Neural progenitor cell (in vitro differentiated cells): ENCODE data around the gene KIAA0825. TPM values are rescaled to one million over a fixed set of nuclear protein-coding genes. Genes with fewer than 3 reads are reported as not detected.

Source experiments
- DNase-seq: peaks from one replicate; pipeline ENCODE4 v3.0.0-alpha.2; 2016; ENCODE audit warnings: low spot score
- H2AFZ ChIP-seq: fragments of 200-600 bp; sonication (generic); replicated peaks from 2 replicates; pipeline ENCODE4 v1.6.1; 2016; ENCODE audit warnings: antibody characterized with exemption
- H3F3A ChIP-seq: fragments of 200-600 bp; sonication (generic); 2 replicates; pipeline ENCODE4 v1.6.1; 2016; ENCODE audit warnings: antibody characterized with exemption, low read depth
- H3K27ac ChIP-seq: fragments of 200-600 bp; sonication (generic); 2 replicates; pipeline ENCODE4 v1.5.1; 2016; ENCODE audit warnings: mild to moderate bottlenecking
- H3K27me3 ChIP-seq: fragments of 200-600 bp; sonication (generic); 2 replicates; pipeline ENCODE4 v1.6.1; 2016; ENCODE audit warnings: mild to moderate bottlenecking, moderate library complexity
- H3K36me3 ChIP-seq: fragments of 200-600 bp; sonication (generic); 2 replicates; pipeline ENCODE4 v1.5.1; 2016
- H3K4me1 ChIP-seq: fragments of 200-600 bp; sonication (generic); 2 replicates; pipeline ENCODE4 v1.6.1; 2016; ENCODE audit warnings: mixed run types
- H3K4me2 ChIP-seq: fragments of 200-600 bp; sonication (generic); 2 replicates; pipeline ENCODE4 v1.6.1; 2016
- H3K4me3 ChIP-seq: fragments of 200-600 bp; sonication (generic); 2 replicates; pipeline ENCODE4 v1.5.1; 2016
- H3K79me2 ChIP-seq: fragments of 200-600 bp; sonication (generic); 2 replicates; pipeline ENCODE4 v1.6.1; 2016; ENCODE audit warnings: low read depth
- H3K9ac ChIP-seq: fragments of 200-600 bp; sonication (generic); 2 replicates; pipeline ENCODE4 v1.6.1; 2016
- H3K9me3 ChIP-seq: fragments of 200-600 bp; sonication (generic); 2 replicates; pipeline ENCODE4 v1.5.1; 2016; ENCODE audit warnings: low read depth
- H4K20me1 ChIP-seq: fragments of 200-600 bp; sonication (generic); 2 replicates; pipeline ENCODE4 v1.6.1; 2016; ENCODE audit warnings: low read depth
- H3K27ac Mint-ChIP-seq: 3 replicates; pipeline ENCODE4 v1.8.0; 2021; ENCODE audit warnings: mixed read lengths
- H3K27me3 Mint-ChIP-seq: 2 replicates; pipeline ENCODE4 v1.8.0; 2022; ENCODE audit warnings: low read depth, mild to moderate bottlenecking, inconsistent platforms, moderate library complexity, mixed read lengths; ENCODE audit not compliant: insufficient read depth
- H3K36me3 Mint-ChIP-seq: 3 replicates; pipeline ENCODE4 v1.8.0; 2021; ENCODE audit warnings: mixed read lengths
- H3K4me1 Mint-ChIP-seq: 3 replicates; pipeline ENCODE4 v1.8.0; 2021; ENCODE audit warnings: mixed read lengths
- H3K4me3 Mint-ChIP-seq: 3 replicates; pipeline ENCODE4 v1.8.0; 2021; ENCODE audit warnings: mild to moderate bottlenecking, moderate library complexity, mixed read lengths
- H3K9me3 Mint-ChIP-seq: 3 replicates; pipeline ENCODE4 v1.8.0; 2020; ENCODE audit warnings: mixed read lengths
- EZH2 ChIP-seq: fragments of 200-600 bp; sonication (generic); IDR thresholded peaks from 2 replicates; pipeline ENCODE4 v1.6.1; 2017; ENCODE audit warnings: antibody characterized with exemption, mild to moderate bottlenecking, moderate library complexity
- EZH2phosphoT487 ChIP-seq: fragments of 200-600 bp; sonication (generic); IDR thresholded peaks from 2 replicates; pipeline ENCODE4 v1.6.1; 2017; ENCODE audit warnings: antibody characterized with exemption
- total RNA-seq: library from RNA; depleted of rRNA; stranded (reverse); fragments of >200 nt; gene quantifications from 2 replicates; pipeline ENCODE4 v1.2.3, GENCODE V29; 2015; ENCODE audit warnings: low replicate concordance
- TF ChIP-seq, protein P1 (sequence below): fragments of 200-600 bp; sonication (generic); IDR thresholded peaks from 2 replicates; pipeline ENCODE4 v1.5.1; 2017; ENCODE audit warnings: antibody characterized with exemption, mild to moderate bottlenecking

The KIAA0825 gene
- total RNA-seq, 1 donor from 2014 or later = 3.7 TPM

DNA sequence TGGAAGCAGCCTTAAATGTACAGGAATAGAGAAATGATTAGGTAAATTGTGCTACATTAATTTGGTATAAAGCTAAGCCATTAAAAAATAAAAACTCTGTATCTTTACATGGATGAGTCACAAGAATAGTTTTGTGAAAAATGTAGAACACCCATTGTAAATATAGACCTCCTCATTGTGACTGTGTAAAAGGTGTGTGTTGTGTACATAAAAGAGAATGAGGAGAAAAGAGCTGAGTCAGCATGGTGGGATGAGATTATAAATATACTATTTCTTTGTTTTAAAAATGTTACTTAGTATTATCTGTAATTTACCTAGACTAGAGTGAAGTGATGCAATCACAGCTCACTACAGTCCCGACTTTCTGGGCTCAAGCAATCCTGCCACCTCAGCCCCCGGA lies 250.5 kb downstream of the KIAA0825 start:
- no peak for TF ChIP-seq EZH2phosphoT487
- TF ChIP-seq EZH2 = no peak
- TF ChIP-seq, protein P1, sequence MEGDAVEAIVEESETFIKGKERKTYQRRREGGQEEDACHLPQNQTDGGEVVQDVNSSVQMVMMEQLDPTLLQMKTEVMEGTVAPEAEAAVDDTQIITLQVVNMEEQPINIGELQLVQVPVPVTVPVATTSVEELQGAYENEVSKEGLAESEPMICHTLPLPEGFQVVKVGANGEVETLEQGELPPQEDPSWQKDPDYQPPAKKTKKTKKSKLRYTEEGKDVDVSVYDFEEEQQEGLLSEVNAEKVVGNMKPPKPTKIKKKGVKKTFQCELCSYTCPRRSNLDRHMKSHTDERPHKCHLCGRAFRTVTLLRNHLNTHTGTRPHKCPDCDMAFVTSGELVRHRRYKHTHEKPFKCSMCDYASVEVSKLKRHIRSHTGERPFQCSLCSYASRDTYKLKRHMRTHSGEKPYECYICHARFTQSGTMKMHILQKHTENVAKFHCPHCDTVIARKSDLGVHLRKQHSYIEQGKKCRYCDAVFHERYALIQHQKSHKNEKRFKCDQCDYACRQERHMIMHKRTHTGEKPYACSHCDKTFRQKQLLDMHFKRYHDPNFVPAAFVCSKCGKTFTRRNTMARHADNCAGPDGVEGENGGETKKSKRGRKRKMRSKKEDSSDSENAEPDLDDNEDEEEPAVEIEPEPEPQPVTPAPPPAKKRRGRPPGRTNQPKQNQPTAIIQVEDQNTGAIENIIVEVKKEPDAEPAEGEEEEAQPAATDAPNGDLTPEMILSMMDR = no peak
- H4K20me1 ChIP-seq = no peaks in the 10 kb centered on the region
- H3F3A ChIP-seq = no peaks in the 10 kb centered on the region
- no peaks in the 10 kb centered on the region for H3K27me3 ChIP-seq
- H3K4me3 ChIP-seq = no peak overlapping the region
- H3K27ac ChIP-seq = no peak overlapping the region
- Mint-ChIP-seq H3K4me3 (no peak overlapping the region), H3K4me1 (no peaks in the 10 kb centered on the region), H3K36me3 (peaks cover 2% of the 10 kb centered on the region), H3K9me3 (no peaks in the 10 kb centered on the region), H3K27me3 (peaks cover 2% of the 10 kb centered on the region), H3K27ac (no peak overlapping the region)
- H3K36me3 ChIP-seq = no peaks in the 10 kb centered on the region
- no peaks in the 10 kb centered on the region for H3K79me2 ChIP-seq
- no peak overlapping the region for H3K9ac ChIP-seq
- no peak for DNase-seq
- H2AFZ ChIP-seq = no peak overlapping the region
- H3K4me2 ChIP-seq = no peak overlapping the region
- H3K4me1 ChIP-seq = no peaks in the 10 kb centered on the region
- no peaks in the 10 kb centered on the region for H3K9me3 ChIP-seq

DNA sequence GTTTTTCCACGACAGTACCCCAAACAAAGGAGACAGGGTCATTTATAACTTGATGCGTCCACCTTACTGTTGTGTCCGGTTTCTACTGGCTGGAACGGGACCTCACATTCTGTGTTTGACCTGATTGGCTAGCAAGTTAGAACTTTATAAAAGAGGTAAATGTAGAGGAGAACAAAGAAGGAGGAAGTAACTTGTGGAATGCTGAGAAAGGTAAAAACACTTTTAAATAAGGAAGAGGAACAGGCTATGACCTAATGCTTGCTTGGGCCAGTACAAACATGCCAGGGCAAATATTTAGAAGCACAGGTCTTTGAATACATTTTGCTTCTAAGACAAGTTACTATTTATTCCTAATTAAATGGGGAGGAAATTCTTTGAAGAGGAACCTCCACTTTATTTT lies 251.6 kb downstream of the KIAA0825 start:
- no peaks in the 10 kb centered on the region for H3K4me1 Mint-ChIP-seq

DNA sequence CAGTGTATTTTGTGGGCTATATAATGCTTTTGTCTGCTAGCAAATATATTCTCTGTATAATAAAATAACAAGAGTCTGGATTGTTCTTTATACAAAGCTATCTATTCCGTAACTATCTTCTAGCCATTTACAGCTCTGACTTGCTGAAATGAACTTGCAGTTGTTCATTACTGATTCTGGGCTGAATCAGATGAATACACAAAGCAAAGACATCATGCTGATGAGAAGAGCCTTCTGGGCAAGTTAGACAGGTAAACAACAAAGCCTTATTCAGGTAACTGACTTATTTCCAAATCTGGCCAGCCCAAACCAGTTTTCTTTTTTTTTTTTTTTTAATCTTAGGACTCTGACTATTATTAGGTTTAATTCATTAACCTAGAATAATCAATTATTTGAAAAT lies 255.5 kb downstream of the KIAA0825 start:
- Histone ChIP-seq H3K27me3 (no peaks in the 10 kb centered on the region), H3K27ac (no peak overlapping the region), H3K4me2 (no peak overlapping the region), H3K9ac (no peak overlapping the region), H4K20me1 (no peaks in the 10 kb centered on the region), H3K4me3 (no peak overlapping the region), H3K9me3 (no peaks in the 10 kb centered on the region), H3F3A (no peaks in the 10 kb centered on the region), H3K4me1 (no peaks in the 10 kb centered on the region), H3K36me3 (no peaks in the 10 kb centered on the region), H3K79me2 (no peaks in the 10 kb centered on the region), H2AFZ (no peak overlapping the region)
- H3K4me1 Mint-ChIP-seq = no peaks in the 10 kb centered on the region
- no peak overlapping the region for H3K27ac Mint-ChIP-seq
- H3K4me3 Mint-ChIP-seq = no peak overlapping the region
- no peak for DNase-seq
- no peaks in the 10 kb centered on the region for H3K9me3 Mint-ChIP-seq
- TF ChIP-seq, protein P1 = no peak
- TF ChIP-seq EZH2phosphoT487 = no peak
- H3K27me3 Mint-ChIP-seq = no peaks in the 10 kb centered on the region
- H3K36me3 Mint-ChIP-seq = peaks cover 2% of the 10 kb centered on the region

More for the DNA sequence above, 251.6 kb downstream of the KIAA0825 start:
- Histone ChIP-seq H3K27ac (no peak overlapping the region), H3K4me2 (no peak overlapping the region), H3K9me3 (no peaks in the 10 kb centered on the region), H2AFZ (no peak overlapping the region), H3K9ac (no peak overlapping the region), H3F3A (no peaks in the 10 kb centered on the region), H3K4me1 (no peaks in the 10 kb centered on the region), H3K79me2 (no peaks in the 10 kb centered on the region), H3K36me3 (no peaks in the 10 kb centered on the region), H3K4me3 (no peak overlapping the region), H3K27me3 (no peaks in the 10 kb centered on the region), H4K20me1 (no peaks in the 10 kb centered on the region)
- DNase-seq = no peak
- TF ChIP-seq EZH2phosphoT487 (no peak), EZH2 (no peak)
- TF ChIP-seq, protein P1 = no peak
- Mint-ChIP-seq H3K27ac (no peak overlapping the region), H3K36me3 (peaks cover 2% of the 10 kb centered on the region), H3K27me3 (peaks cover 2% of the 10 kb centered on the region), H3K9me3 (no peaks in the 10 kb centered on the region), H3K4me3 (no peak overlapping the region)
